HFF-Myc (cell line): ENCODE measurements around the gene C14orf180.

ENCODE experiments used
- DNase-seq: peaks from one replicate; pipeline ENCODE4 v3.0.0-alpha.2; 2011; ENCODE audit warnings: low read depth; ENCODE audit errors: extremely low read depth
- H3K4me3 ChIP-seq: replicated peaks from 2 replicates; pipeline ENCODE4 v1.5.1; 2011; ENCODE audit warnings: low read depth, mild to moderate bottlenecking, control low read depth, low read length
- TF ChIP-seq, protein P1 (sequence below): IDR thresholded peaks from 2 replicates; pipeline ENCODE4 v1.5.1; 2012; ENCODE audit warnings: mild to moderate bottlenecking, low read depth, low read length, control low read depth; ENCODE audit errors: missing control alignments

The C14orf180 gene

DNA sequence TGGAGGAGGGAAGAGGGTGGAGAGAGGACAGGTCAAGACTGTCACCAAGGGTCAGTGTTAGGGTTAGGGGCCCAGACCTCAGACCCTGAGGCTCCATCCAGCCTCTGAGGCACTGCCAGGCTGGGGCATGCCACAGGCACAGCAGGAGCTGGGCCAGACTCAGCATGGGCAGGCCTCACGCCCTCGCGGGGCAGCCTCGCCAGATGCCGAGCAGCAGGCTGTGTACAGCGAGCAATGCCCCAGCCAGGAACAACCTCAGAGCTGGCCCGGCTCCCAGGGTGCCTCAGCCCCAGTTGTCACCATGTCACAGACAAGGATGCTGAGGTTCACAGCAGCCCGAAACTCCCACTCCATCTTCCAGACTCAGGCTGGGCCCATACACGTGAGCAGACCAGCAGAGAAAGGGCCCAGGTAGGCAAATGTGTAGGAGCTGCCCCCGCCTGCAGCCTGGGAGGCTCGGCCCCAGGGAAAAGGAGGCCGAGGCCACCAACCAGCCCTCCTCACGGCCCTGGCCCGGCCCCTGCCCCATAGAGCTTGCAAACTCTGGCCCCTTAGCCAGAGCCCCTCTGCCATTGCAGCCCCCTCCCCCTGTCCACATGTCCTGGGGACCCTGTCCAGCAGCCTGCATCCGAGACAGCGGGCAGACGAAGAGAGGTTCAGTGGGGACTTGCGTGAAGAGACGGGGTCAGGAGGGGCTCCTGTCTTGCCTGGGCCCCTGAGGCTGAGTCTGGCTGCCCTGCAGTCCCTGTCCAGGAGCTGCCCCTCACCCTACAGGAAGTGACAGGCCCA lies 7.5 kb downstream of the C14orf180 start:
- H3K4me3 ChIP-seq, result no peak overlapping the region
- DNase-seq, result no peak
- TF ChIP-seq, protein P1, sequence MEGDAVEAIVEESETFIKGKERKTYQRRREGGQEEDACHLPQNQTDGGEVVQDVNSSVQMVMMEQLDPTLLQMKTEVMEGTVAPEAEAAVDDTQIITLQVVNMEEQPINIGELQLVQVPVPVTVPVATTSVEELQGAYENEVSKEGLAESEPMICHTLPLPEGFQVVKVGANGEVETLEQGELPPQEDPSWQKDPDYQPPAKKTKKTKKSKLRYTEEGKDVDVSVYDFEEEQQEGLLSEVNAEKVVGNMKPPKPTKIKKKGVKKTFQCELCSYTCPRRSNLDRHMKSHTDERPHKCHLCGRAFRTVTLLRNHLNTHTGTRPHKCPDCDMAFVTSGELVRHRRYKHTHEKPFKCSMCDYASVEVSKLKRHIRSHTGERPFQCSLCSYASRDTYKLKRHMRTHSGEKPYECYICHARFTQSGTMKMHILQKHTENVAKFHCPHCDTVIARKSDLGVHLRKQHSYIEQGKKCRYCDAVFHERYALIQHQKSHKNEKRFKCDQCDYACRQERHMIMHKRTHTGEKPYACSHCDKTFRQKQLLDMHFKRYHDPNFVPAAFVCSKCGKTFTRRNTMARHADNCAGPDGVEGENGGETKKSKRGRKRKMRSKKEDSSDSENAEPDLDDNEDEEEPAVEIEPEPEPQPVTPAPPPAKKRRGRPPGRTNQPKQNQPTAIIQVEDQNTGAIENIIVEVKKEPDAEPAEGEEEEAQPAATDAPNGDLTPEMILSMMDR, result no peak

GRCh38 chr14:104587641-104588040 lies 8.1 kb downstream of the C14orf180 start:
- H3K4me3 ChIP-seq, result no peak overlapping the region
- no peak for DNase-seq

DNA sequence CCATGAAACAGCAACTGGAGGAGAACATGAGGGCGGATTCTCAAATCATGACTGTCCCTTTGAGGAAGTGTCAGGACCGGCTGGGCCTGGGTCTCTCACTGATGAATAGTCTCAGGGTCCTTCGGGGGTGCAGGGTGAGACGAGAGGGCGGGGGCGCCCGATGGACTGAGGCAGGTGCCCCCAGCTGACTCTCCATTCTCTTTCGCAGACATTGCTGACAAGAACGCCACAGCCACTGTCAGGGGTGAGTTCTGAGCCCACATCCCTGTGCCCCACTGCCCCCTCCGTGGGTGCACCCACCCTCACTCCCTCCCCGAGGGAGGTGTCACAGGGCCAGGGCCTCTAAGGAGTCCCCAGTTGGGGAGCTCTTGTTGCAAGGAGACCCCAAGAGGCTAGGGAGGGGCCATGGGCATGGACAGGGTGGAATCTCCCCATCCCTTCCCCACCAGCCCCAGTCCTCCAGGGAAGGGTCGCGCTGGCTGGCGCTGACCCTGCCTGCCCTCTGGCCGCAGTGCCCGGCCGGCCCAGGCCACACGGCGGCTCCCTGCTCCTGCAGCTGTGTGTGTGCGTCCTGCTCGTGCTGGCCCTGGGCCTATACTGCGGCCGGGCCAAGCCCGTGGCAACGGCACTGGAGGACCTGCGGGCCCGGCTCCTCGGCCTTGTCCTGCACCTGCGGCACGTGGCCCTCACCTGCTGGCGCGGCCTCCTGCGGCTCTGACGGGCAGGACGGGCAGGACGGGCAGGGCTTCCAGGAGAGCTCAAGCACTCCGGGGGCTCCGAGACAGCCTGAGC lies 8.7 kb downstream of the C14orf180 start:
- DNase-seq, result no peak
- TF ChIP-seq, protein P1, result no peak
- H3K4me3 ChIP-seq, result no peak overlapping the region

More at GRCh38 chr14:104587641-104588040, 8.1 kb downstream of the C14orf180 start:
- TF ChIP-seq, protein P1, result no peak

DNA sequence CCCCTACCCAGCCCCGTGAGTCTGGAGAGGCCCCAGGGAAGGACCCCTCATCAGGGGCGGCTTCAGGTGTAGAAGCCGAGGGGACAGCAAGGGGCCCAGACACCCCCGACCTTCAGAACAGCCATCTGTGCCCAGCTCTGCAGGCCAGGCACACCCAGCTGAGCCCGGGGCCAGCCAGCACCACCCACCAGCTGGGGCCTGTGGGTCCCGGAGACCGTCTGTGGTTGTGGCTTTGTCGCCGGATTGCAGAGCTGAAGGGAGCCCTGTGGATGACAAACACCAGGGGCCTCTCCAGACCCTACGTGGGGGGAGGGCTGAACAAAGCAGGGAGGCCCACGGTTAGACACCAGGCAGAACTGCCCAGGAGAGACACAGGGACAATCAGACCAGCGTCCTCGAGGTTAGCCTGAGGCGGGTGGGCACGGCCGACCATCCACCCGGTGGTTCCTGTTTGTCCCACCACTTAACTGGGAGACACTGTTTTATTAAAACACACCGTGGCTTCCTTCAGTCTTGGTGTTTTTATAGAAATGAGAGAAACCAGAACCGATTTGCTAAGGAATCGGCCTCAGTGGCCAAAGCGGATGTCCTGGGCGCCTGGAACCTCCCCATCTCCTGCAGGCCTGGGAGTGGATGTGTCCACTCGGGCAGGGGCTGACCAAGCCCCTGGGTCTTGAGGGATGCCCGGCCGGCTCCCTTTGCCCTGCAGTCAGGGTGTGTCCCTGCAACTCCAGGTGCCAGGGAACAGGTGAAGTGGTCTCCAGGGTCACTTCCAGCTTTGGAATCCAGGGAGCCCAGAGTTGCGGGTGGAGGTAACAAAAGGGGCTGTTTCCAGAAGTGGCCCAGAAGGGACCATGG lies 10.0 kb downstream of the C14orf180 start:
- no peak overlapping the region for H3K4me3 ChIP-seq
- no peak for DNase-seq
- TF ChIP-seq, protein P1, result no peak

DNA sequence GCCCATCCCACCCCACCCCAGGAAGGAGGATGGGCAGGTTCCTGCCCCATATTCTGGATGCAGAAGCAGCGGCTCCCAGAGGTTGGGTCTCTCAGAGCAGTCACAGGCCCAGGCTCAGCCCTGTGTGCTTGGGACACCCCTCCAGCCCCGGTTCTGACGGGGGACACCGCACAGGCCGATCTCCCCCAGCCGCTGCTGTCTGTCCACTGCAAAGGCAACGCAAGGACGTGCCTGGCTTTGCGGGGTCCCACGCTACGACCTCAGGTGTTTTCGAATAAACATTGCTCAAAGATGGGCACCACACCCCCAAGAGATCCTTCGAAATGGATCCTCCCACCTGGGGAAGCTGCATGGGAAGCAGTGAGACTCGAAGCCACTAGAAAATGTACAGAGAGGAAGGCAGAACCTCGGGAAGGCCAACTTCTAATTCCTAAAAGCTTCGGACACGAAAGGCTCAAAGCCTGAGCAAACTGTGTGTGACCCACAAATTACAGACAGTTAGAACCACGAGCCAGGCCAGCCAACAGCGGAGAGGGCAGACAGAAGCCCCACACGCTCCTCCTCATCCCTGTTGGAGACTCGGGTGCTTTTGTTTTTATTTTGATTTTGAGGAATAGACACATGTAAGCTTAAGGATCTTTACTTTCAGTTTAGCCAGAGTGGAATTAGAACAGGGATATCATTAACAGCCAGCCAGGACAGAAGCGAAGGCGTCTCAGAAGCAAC lies 10.8 kb downstream of the C14orf180 start:
- no peak overlapping the region for H3K4me3 ChIP-seq
- DNase-seq, result no peak
- TF ChIP-seq, protein P1, result no peak

DNA sequence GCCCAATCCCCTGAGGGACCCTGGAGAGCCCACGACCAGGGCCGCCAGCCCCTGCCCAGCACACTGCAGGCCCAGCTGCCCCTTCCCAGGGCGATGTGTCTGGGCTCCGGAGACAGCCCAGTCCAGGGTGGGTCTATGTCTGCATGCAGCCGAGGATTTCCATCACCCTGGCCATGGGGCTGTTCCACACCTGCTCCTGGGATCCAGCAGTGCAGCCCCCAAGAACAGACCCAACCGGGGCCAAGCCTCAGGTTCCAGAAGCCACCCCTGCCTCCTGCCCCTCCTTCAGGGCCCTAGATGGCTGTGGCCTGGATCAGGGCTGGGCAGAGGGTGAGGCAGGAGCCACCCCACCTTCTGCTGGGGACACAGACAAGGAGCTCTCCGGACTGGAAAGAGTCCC lies 11.5 kb downstream of the C14orf180 start:
- DNase-seq, result no peak
- H3K4me3 ChIP-seq, result no peak overlapping the region
- TF ChIP-seq, protein P1, result no peak
